Measurements from ENCODE around the gene TMEM272. TPM values are rescaled to one million over a fixed set of nuclear protein-coding genes. Genes with fewer than 3 reads are reported as not detected.

Gene TMEM272
- total RNA-seq, 1 donor from 2014 or later: not detected

DNA sequence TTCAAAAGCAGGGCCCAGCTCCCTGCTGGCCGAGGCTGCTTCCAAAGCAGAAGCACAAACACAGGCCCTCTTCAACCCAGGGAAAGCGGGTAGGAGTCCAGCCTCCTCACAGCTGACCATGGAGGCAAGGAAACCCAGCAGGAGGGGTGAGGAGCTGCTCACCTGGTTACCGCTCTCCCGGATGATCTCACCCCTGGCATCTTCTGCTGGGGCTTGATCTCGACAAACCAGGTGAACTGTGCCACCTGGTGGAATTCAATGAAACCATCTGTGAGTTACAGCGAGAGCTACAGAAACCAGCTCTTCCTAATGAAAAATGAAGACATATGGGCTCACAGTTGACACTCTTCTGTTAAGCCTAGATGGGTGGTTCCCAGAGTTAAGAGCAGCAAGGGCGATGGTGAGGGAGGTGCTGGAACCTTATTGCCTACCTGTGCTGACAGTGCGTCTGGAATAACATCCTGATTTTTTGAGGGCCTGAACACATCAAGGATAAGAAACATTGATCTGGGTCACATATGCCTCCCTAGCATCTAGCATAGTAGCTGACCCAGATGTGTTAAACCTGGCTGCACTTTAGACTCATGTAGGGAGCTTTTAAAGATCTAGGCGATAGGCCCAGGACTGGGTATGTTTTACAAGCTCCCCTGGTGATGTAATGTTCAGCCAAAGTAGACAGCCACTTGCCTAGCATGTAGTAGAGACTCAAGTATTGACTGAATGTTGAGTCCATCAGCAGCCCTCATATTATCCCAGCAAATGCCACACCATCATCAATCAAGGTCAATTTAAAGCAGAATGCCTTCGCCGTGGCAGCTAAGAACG lies 47.1 kb downstream of the TMEM272 start:
- DNase-seq: no peak
- no peak overlapping the region for H3K27ac Mint-ChIP-seq
- intact Hi-C loops (cut with micrococcal nuclease): loop anchor here (1.0 kb wide), 2 partner anchors 363 to 512 kb away; no protein-coding TSS in a partner anchor
- no peaks in the 10 kb centered on the region for H3K27me3 Mint-ChIP-seq
- ChIA-PET CTCF (interaction anchor here (0.5 to 6.0 kb wide), 38 partner anchors 11 to 932 kb away, joined by 3 to 88 read pairs (median 4); no protein-coding TSS in a partner anchor), POLR2A (interaction anchor here (0.6 to 6.2 kb wide), 7 partner anchors 35 to 370 kb away, joined by 3 to 85 read pairs (median 3); partner anchors contain the start of gene INTS6)
- TF ChIP-seq, protein P1, sequence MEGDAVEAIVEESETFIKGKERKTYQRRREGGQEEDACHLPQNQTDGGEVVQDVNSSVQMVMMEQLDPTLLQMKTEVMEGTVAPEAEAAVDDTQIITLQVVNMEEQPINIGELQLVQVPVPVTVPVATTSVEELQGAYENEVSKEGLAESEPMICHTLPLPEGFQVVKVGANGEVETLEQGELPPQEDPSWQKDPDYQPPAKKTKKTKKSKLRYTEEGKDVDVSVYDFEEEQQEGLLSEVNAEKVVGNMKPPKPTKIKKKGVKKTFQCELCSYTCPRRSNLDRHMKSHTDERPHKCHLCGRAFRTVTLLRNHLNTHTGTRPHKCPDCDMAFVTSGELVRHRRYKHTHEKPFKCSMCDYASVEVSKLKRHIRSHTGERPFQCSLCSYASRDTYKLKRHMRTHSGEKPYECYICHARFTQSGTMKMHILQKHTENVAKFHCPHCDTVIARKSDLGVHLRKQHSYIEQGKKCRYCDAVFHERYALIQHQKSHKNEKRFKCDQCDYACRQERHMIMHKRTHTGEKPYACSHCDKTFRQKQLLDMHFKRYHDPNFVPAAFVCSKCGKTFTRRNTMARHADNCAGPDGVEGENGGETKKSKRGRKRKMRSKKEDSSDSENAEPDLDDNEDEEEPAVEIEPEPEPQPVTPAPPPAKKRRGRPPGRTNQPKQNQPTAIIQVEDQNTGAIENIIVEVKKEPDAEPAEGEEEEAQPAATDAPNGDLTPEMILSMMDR (IDR thresholded peaks at IDR 0.05): no peak
- H3K4me1 Mint-ChIP-seq: peaks cover 47% of the 10 kb centered on the region
- no peak overlapping the region for H3K4me3 Mint-ChIP-seq
- ATAC-seq (ENCODE audit: low read depth): peak; percentile 45
- H3K36me3 Mint-ChIP-seq (ENCODE audit: low read depth): peaks cover 3% of the 10 kb centered on the region
- H3K9me3 Mint-ChIP-seq: no peaks in the 10 kb centered on the region

DNA sequence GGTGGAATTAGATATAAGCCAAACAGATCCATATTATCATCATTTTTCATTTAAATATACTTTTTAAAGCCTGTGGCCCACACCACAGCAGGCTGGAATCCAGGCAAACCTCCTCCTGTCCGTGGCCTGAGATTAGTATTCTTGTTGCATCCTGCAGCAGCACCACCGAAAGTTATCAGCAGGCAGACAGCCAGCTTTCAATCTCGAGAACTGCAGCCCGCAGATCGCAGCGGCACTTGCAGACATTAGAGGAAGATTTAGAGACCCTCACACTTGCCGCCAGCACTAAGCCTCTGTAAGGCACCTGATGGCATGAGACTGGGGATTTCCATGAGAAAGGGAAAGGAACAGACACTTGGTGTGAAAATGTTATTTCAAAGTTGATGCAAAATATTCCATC lies 48.4 kb downstream of the TMEM272 start:
- no peak overlapping the region for H3K4me3 Mint-ChIP-seq
- CTCF ChIA-PET: interaction anchor here (1.1 to 6.0 kb wide), 10 partner anchors 16 to 672 kb away, joined by 3 to 88 read pairs (median 8); no protein-coding TSS in a partner anchor

DNA sequence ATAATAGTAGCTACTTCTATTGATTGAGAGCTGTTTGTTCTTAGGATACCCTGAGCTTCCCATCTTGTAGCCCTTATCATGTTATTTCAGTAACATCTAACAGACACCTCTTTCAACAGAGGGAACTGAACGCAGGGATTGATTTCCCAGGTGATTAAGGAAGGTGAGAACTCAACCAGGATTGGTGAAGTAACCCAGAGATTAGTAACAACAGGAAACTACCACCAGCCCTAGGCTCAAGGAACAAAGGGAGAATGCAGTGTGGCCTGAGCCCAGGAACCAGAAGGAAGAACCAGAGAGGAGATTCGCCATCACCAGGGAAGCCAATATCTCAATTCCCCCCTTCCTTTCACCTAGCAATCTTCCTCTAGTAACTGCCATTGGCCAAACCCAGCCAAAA lies 49.6 kb downstream of the TMEM272 start:
- ATAC-seq (ENCODE audit: low read depth): no peak
- H3K4me3 Mint-ChIP-seq: no peak overlapping the region
- no peak overlapping the region for H3K27ac Mint-ChIP-seq
- TF ChIP-seq, protein P1 (IDR thresholded peaks at IDR 0.05): no peak
- CTCF ChIA-PET: interaction anchor here (0.6 to 6.0 kb wide), 5 partner anchors 17 to 509 kb away, joined by 3 to 88 read pairs (median 21); no protein-coding TSS in a partner anchor
- POLR2A ChIA-PET: interaction anchor here (1.0 to 6.2 kb wide), 4 partner anchors 8 to 360 kb away, joined by 3 to 85 read pairs (median 4); partner anchors contain the start of genes DHRS12 and INTS6
- intact Hi-C loops (cut with micrococcal nuclease): loop anchor here (2.0 kb wide), 1 partner anchor 211 kb away; the partner anchor contains the start of gene WDFY2
- no peaks in the 10 kb centered on the region for H3K9me3 Mint-ChIP-seq
- no peak for DNase-seq
- H3K27me3 Mint-ChIP-seq: no peaks in the 10 kb centered on the region
- peaks cover 32% of the 10 kb centered on the region for H3K4me1 Mint-ChIP-seq
- peaks cover 3% of the 10 kb centered on the region for H3K36me3 Mint-ChIP-seq (ENCODE audit: low read depth)

More for the DNA sequence above, 48.4 kb downstream of the TMEM272 start:
- intact Hi-C loops (cut with micrococcal nuclease): no loop called here
- Mint-ChIP-seq H3K27ac (no peak overlapping the region), H3K36me3 (ENCODE audit: low read depth) (peaks cover 3% of the 10 kb centered on the region), H3K4me1 (peaks cover 35% of the 10 kb centered on the region), H3K9me3 (no peaks in the 10 kb centered on the region), H3K27me3 (no peaks in the 10 kb centered on the region)
- TF ChIP-seq, protein P1 (IDR thresholded peaks at IDR 0.05): no peak
- ATAC-seq (ENCODE audit: low read depth) (no peak), DNase-seq (no peak)
- POLR2A ChIA-PET: interaction anchor here (1.3 to 6.2 kb wide), 2 partner anchors 343 to 362 kb away, joined by 3 to 85 read pairs; partner anchors contain the start of gene INTS6

DNA sequence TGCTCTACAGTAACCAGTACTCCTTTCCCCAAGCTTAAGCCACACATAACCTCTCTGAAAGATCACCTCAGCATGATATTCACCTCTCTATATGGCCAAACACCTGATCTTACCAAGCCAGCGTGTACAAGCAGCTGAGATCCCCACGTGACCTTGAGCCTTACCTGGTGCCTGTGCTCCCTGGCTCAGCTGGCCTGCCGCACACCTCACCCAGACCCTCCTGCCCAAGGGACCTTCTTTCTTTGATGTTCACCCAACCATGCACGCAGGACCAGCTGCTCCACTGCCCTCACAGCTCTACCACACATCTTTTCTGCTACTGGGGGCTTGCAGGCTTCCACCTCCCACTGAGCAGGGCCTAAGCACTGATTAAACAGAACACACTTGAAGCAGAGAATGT lies 50.0 kb downstream of the TMEM272 start:
- Mint-ChIP-seq H3K4me3 (no peak overlapping the region), H3K9me3 (no peaks in the 10 kb centered on the region), H3K36me3 (ENCODE audit: low read depth) (peaks cover 4% of the 10 kb centered on the region), H3K27ac (peak overlapping the region; percentile 65), H3K27me3 (no peaks in the 10 kb centered on the region), H3K4me1 (peaks cover 32% of the 10 kb centered on the region)
- ATAC-seq (ENCODE audit: low read depth) (peak; percentile 18), DNase-seq (no peak)
- TF ChIP-seq, protein P1 (IDR thresholded peaks at IDR 0.05): no peak
- intact Hi-C loops (cut with micrococcal nuclease): loop anchor here (1.0 to 2.0 kb wide), 2 partner anchors 210 to 342 kb away; partner anchors contain the start of genes INTS6 and WDFY2
- ChIA-PET POLR2A (interaction anchor here (1.0 to 6.2 kb wide), 4 partner anchors 8 to 342 kb away, joined by 3 to 85 read pairs (median 6); partner anchors contain the start of genes DHRS12 and INTS6), CTCF (interaction anchor here (1.3 to 6.0 kb wide), 3 partner anchors 344 to 362 kb away, joined by 3 to 88 read pairs (median 38); no protein-coding TSS in a partner anchor)

Data from activated B cell treated with CpG ODN at 0.5 μM for 24 hours (primary cell).